ENCODE data around the gene TRIM67.

The TRIM67 gene

DNA sequence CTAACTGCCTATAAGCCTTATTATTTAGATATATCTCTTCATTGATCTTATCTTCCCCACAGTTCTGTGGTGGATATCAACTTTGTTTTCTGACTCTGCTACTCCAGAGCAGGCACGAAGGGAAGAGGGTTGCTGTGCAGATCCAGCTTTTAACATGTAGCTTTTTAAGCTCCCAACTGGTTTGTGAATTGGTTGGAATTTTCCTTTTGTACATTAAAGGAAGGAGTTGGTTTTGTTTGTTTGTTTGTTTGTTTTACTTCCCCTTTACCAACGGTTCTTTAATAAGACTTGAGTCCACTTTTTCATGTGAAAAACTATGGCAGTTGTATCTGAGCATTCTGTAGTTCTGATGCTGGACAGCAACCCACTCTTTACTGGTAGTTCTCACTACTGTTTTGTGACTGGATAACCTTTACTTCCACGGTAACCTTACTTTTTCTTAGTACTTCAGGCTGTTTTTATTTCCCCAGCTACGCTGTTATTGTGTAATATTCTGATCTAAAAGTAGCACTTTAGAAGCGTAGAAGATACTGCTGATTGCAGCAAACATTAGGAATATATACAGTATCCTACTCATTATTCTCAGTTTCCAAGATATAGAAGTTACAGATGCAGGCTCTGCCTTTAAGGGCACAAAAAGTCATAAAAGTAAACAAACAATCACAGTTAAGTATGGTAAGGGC lies 80.8 kb downstream of the TRIM67 start:
- TF ChIP-seq, protein P1, sequence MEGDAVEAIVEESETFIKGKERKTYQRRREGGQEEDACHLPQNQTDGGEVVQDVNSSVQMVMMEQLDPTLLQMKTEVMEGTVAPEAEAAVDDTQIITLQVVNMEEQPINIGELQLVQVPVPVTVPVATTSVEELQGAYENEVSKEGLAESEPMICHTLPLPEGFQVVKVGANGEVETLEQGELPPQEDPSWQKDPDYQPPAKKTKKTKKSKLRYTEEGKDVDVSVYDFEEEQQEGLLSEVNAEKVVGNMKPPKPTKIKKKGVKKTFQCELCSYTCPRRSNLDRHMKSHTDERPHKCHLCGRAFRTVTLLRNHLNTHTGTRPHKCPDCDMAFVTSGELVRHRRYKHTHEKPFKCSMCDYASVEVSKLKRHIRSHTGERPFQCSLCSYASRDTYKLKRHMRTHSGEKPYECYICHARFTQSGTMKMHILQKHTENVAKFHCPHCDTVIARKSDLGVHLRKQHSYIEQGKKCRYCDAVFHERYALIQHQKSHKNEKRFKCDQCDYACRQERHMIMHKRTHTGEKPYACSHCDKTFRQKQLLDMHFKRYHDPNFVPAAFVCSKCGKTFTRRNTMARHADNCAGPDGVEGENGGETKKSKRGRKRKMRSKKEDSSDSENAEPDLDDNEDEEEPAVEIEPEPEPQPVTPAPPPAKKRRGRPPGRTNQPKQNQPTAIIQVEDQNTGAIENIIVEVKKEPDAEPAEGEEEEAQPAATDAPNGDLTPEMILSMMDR (IDR thresholded peaks at IDR 0.05; ENCODE audit: low read depth, low read length, missing control alignments): no peak
- H3K4me3 ChIP-seq (ENCODE audit: low read depth, low read length): peak overlapping the region; percentile 83
- no peak for DNase-seq (ENCODE audit: low read depth)

DNA sequence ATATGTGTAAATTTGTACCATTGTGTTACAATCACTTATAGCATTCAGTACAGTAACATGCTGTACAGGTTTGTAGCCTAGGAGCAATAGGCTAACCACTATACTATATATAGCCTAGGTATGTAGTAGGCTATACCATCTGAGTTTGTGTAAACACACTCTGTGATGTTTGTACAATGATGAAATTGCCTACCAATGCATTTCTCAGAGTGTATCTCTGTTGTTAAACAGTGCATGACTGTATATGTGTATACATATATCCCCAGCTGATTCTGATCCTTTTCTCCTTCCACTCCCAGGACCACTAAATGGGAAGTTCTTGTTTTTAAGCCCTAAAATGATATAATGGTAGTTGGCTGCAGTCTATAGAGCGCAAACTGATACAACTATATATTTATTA lies 86.9 kb downstream of the TRIM67 start:
- no peak for DNase-seq (ENCODE audit: low read depth)
- TF ChIP-seq, protein P1 (IDR thresholded peaks at IDR 0.05; ENCODE audit: low read depth, low read length, missing control alignments): no peak
- H3K4me3 ChIP-seq (ENCODE audit: low read depth, low read length): no peak overlapping the region

DNA sequence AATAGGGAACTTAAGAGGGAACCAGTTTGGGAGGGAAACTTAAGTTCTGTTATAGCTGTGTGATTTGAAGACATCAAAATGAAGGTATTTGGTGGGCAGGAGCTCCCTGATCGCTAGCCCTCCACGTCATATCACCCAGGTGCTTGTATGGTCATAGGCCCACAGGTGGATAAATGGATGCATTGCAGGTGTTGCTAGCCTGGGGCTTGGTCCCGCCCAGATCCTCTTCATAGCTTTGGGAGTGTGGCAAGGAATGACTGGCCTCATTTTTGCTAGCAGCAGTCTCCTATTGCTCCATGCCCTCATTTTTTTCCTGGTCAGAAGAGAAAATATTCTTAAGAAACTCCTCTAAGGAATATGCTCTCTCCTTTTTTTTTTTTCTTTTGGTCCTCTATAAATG lies 90.5 kb downstream of the TRIM67 start:
- DNase-seq (ENCODE audit: low read depth): no peak
- TF ChIP-seq, protein P1 (IDR thresholded peaks at IDR 0.05; ENCODE audit: low read depth, low read length, missing control alignments): no peak
- H3K4me3 ChIP-seq (ENCODE audit: low read depth, low read length): no peak overlapping the region

DNA sequence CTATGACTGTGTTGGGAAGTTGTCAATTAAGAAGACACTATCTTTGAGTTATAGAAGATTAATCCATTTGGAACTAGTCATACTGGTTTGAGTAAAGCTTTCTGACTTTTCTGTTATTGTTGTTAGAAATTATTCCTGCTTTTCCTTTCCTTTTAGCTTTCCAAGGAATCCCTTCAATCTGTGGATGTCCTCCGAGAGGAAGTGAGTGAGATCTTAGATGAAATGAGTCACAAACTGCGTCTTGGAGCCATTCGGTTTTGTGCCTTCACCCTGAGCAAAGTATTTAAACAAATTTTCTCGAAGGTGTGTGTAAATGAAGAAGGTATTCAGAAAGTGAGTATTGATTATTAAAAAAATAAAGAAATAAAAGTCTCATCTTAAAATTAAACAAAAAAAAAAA lies 98.5 kb downstream of the TRIM67 start:
- TF ChIP-seq, protein P1 (IDR thresholded peaks at IDR 0.05; ENCODE audit: low read depth, low read length, missing control alignments): no peak

DNA sequence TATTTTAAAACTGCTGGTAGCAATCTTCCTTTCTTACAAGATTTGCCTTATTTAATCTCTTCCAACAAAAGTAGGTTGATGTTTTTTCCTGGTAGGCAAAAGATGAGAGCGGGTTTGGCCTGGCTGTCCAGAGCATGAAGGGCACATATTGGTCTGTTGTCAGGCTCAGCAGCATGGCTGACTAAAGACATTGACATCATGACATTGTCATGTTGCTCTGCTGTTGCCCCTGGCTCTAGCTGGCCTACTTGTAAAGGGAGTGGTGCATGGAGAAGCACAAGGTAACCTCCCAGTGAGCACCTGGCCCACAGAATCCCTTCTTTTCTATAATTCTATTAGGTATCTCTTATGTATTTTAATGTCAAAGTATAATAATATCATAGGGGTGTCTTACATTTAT lies 102.8 kb downstream of the TRIM67 start:
- H3K4me3 ChIP-seq (ENCODE audit: low read depth, low read length): no peak overlapping the region
- TF ChIP-seq, protein P1 (IDR thresholded peaks at IDR 0.05; ENCODE audit: low read depth, low read length, missing control alignments): no peak
- DNase-seq (ENCODE audit: low read depth): no peak

More for the DNA sequence above, 98.5 kb downstream of the TRIM67 start:
- H3K4me3 ChIP-seq (ENCODE audit: low read depth, low read length): no peak overlapping the region
- DNase-seq (ENCODE audit: low read depth): no peak

DNA sequence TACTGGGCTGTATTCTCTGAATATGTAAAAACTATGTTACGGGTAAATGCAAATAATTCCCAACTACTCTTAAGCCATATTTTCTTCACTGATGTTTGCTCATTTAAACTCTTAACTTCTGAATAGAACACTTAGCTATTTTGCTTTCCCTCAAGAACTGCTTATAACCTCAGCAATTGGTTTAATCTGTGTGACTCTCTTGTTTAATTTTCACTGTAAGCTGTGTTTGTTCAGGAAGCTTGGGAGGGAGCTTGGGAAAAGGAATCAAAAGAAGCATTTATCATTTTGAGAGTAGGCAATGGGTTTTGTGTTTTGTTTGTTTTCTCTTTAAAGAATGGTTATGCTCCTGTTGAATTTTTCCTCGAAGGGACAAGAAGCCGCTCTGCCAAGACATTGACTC lies 103.5 kb downstream of the TRIM67 start:
- H3K4me3 ChIP-seq (ENCODE audit: low read depth, low read length): no peak overlapping the region
- DNase-seq (ENCODE audit: low read depth): no peak
- TF ChIP-seq, protein P1 (IDR thresholded peaks at IDR 0.05; ENCODE audit: low read depth, low read length, missing control alignments): no peak

DNA sequence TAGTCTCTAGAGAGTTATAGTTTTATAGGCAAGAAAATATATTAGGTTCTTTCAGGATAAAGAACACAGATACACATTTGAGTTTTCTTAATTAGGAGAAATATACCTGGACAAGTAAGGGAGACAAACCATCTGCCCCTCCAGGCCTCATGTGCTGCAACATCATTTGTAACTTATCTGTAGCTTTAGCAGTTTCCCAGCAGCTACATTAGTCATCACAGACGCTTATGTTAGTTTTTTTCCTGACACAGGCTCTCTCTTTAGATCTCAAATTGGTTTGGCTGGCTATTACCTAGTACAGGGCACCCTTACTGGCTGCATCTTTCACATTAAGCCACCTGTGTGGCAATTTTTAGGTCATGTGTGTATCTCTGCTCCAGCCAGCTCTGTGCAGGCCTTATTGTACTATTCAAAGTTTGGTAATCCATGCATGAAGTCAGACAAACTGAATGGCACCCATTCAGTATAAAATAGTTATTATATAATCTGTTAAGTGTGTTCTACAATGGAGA lies 105.0 kb downstream of the TRIM67 start:
- DNase-seq (ENCODE audit: low read depth): no peak
- TF ChIP-seq, protein P1 (IDR thresholded peaks at IDR 0.05; ENCODE audit: low read depth, low read length, missing control alignments): no peak
- no peak overlapping the region for H3K4me3 ChIP-seq (ENCODE audit: low read depth, low read length)
